GM18505 (cell line): Measurements from ENCODE around the gene SAV1.
"Not testable (repeated sequence)": the region's sequence is repeated elsewhere in the genome, so short reads cannot be mapped to it uniquely, and the experiment has no call there.

Experiments
- ATAC-seq: cut with Tn5 transposase; IDR thresholded peaks from one replicate; pipeline ENCODE4 v1.9.1; 2021; ENCODE audit not compliant: unreplicated experiment
- POLR2A ChIP-seq: IDR thresholded peaks from 4 replicates; pipeline ENCODE4 v1.6.1; 2011; ENCODE audit warnings: borderline replicate concordance; ENCODE audit not compliant: insufficient read depth, insufficient read length; ENCODE audit errors: extremely low read depth

SAV1 gene

DNA sequence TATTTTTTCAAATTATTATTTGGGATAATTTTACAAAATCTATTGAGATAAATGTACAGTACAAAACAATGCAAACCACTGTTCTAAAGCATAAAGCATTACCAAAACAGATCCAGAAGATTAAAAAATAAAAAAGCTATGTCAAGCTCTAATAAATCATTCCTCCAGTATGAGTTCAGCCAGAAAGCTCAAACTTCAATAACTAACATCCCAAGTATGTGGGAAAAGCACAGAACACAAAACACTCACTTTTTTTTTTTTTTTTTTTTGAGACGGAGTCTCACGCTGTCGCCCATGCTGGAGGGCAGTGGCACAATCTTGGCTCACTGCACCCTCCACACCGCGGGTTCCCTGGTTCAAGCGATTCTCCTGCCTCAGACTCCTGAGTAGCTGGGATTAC, 11.3 kb downstream of the SAV1 start:
- no peak for ATAC-seq
- no peak for TF ChIP-seq POLR2A

DNA sequence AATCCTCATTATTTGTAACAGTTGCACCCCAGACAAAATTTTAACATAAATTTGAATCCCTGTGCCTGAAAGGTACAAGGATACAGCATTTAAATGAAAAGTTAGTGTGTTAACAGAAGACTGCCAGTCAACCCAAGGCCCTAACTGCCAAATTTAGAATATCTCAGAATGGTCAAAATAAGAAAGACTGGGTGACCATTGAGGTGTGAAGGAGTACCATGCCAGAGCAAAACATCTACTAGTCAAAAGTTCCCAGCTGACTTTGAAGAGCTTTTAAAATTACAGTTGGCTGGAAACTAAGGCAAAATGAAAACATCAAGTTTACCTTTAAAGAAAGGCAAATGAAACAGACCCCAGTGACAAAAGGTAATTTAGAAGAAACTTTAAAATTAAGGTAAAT, 18.4 kb downstream of the SAV1 start:
- TF ChIP-seq POLR2A: no peak
- ATAC-seq: no peak

DNA sequence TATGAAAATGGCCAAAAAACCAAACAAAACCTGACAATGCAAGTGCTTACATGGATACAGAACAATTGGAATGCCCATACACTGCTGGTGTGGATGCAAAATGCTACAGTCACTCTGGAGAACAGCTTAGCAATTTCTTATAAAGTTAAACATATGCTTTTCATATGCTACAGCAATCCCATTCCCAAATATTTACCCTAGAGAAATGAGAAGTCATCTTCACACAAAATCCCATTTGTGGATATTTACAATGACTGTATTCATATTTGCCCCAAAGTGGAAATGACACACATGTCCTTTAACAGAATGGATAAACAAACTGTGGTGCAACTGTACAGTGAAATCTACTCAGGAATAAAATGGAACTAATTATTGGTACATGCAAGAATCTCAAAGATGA, 20.4 kb downstream of the SAV1 start:
- no peak for ATAC-seq
- TF ChIP-seq POLR2A: no peak

- peak; percentile 90 for ATAC-seq
- no peak for TF ChIP-seq POLR2A
Measured at GRCh38 chr14:50647282-50647681, 20.8 kb downstream of the SAV1 start.

- TF ChIP-seq POLR2A: no peak
- no peak for ATAC-seq
Measured at GRCh38 chr14:50635141-50635540, 33.0 kb downstream of the SAV1 start.

GRCh38 chr14:50633954-50634353, 34.2 kb downstream of the SAV1 start:
- TF ChIP-seq POLR2A: no peak
- ATAC-seq: no peak

DNA sequence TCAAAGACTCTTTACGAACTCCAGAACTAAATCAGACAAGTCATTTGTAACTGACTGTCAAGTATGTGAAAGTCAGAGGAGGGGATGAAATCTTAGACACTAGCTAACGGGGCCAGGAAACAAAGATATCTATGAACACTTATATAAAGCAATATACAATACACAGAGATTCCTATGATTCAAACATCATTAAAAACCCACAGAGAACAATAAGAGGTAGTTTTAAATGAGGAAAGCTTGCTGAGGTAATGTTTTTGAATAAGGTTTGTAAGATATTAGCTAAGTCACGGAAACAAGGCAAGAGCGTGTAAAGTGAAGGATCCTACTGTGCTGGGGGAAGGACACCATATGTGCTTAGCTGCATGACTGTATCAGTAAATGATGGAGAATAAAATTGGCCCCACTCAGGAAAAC, 36.7 kb downstream of the SAV1 start:
- TF ChIP-seq POLR2A: no peak
- no peak for ATAC-seq

DNA sequence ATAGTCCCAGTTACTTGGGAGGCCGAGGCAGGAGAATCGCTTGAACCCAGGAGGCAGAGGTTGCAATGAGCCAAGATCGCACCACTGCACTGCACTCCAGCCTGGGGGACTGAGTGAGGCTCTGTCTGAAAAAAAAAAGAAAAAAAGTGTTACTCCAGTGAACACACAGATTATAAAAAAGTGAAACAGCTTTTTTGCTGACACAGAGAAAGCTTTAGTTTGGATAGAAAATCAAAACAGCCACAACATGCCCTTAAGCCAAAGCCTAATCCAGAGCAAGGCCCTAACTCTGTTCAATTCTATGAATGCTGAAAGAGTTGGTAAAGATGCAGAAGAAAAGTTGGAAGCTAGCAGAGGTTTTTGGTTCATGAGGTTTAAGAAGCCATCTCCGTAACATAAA, 43.2 kb downstream of the SAV1 start:
- ATAC-seq: not testable (repeated sequence)

- TF ChIP-seq POLR2A: no peak
- ATAC-seq: no peak
Measured at GRCh38 chr14:50624447-50624846, 43.7 kb downstream of the SAV1 start.

DNA sequence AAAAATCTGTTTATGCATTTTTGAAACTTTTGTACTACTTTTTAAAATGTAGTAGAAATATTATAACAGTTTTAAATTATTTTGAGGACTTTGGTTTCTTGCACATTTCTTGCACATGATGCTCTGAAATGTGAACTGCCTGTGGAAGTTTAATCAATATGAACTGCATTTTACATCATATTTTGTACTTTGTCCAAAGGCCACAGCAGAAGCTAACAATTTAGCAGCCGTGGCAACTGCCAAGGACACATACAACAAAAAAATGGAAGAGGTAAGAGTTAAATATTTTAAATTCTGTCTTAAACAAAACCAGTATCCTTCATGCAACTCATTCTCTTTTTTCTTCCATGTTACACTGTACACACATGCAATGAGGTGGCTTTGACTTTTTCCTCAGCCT, 45.1 kb downstream of the SAV1 start:
- ATAC-seq: no peak

DNA sequence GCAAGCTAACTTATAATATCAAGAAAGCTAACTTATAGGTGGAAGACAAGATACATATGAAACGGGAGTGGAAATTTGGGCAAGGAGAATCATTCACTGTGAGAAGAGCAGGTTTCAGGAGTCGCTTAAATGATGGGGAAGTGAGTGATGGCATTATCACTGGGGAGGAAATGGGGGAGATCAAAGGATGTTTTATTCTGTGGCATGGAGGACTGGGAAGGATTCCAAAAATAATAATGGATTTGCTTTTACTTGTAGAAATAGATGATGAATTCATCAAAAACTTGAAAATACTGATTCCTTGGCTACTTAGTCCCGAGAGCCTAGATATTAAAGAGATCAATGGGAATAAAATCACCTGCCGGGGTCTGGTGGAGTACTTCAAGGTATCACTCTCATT, 47.8 kb downstream of the SAV1 start:
- TF ChIP-seq POLR2A: no peak
- ATAC-seq: no peak

More for the DNA sequence above, 45.1 kb downstream of the SAV1 start:
- TF ChIP-seq POLR2A: no peak

GRCh38 chr14:50619569-50620141, 48.5 kb downstream of the SAV1 start:
- ATAC-seq: no peak
- no peak for TF ChIP-seq POLR2A

GRCh38 chr14:50616275-50616674, 51.8 kb downstream of the SAV1 start:
- ATAC-seq: no peak
- no peak for TF ChIP-seq POLR2A

DNA sequence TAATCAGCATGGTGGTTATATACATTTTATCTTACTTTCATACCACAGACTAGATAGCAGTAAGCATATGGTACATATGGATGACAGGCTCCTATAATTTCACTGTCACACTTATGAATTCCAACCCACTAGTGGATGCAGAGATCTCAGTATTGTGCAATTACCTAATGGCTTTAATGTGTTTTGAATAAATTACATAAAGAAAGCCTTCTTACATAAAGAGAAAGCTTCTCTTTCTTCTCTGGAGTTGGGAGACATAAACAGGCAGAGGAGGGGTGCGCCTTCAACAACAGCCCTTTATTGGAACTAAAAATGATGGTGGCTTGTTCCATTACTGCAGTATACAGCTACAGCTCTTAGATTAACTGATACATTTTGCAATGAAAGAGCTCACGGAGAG, 52.6 kb downstream of the SAV1 start:
- no peak for TF ChIP-seq POLR2A
- ATAC-seq: no peak

- no peak for TF ChIP-seq POLR2A
- ATAC-seq: no peak
Measured at GRCh38 chr14:50615056-50615455, 53.0 kb downstream of the SAV1 start.

- TF ChIP-seq POLR2A: no peak
- no peak for ATAC-seq
Measured at GRCh38 chr14:50612806-50613205, 55.3 kb downstream of the SAV1 start.

GRCh38 chr14:50610465-50610864, 57.6 kb downstream of the SAV1 start:
- no peak for TF ChIP-seq POLR2A

More at GRCh38 chr14:50610465-50610864, 57.6 kb downstream of the SAV1 start:
- no peak for ATAC-seq
